ENCODE data around the gene RPTOR. TPM values are rescaled to one million over a fixed set of nuclear protein-coding genes. Genes with fewer than 3 reads are reported as not detected.

Gene RPTOR
- total and polyA plus RNA-seq, 10 of the 15 experiments (the other 5 are each of a cell fraction or from before 2014, with no cell fraction given), result 0.18 to 32.1 (median 7.8) TPM

- DNase-seq (ENCODE audit: low read depth, low spot score), result no peak
- WGBS (ENCODE audit: insufficient coverage, insufficient replicate concordance, low lambda C conversion rate, missing lambda C conversion rate), result 61% methylated on average over 5 of the region's 5 CpGs
- H3K27me3 ChIP-seq (replicated peaks in 1 of 2; ENCODE audit: control insufficient read depth in 2 of 2, insufficient read depth in 2 of 2, low read length in 1 of 2), result no peaks in the 10 kb centered on the region
- ATAC-seq, result no peak
- in situ Hi-C loops (cut with MboI), result no loop called here
- no peaks in the 10 kb centered on the region for H3K9me3 ChIP-seq (replicated peaks; ENCODE audit: control insufficient read depth, insufficient read depth, low read length)
- no TSS peak for BruUV-seq (replicated peaks)
- H4K20me1 ChIP-seq (ENCODE audit: control insufficient read depth, insufficient read depth), result no peaks in the 10 kb centered on the region
- TF ChIP-seq GABPA (IDR thresholded peaks at IDR 0.05; ENCODE audit: low read depth) (no peak), PAX5 (IDR thresholded peaks at IDR 0.05; ENCODE audit: borderline replicate concordance, low read depth, low read length) (no peak), TAF1 (IDR thresholded peaks at IDR 0.05; ENCODE audit: borderline replicate concordance, low read depth, low read length) (no peak), SREBF2 (IDR thresholded peaks at IDR 0.05; ENCODE audit: low read length) (no peak), CTCF (IDR thresholded peaks at IDR 0.05 in 2 of 3, conservative IDR thresholded peaks at IDR 0.05 in 1 of 3; ENCODE audit: control insufficient read depth in 2 of 3, extremely low read depth in 1 of 3, insufficient read depth in 1 of 3, low read depth in 3 of 3, low read length in 3 of 3) (no peak), ZZZ3 (IDR thresholded peaks at IDR 0.05; ENCODE audit: control insufficient read depth, insufficient read length, low read depth) (no peak), CUX1 (IDR thresholded peaks at IDR 0.05; ENCODE audit: insufficient replicate concordance, low read depth, low read length) (no peak), SIX5 (IDR thresholded peaks at IDR 0.05; ENCODE audit: low read depth, low read length, severe bottlenecking) (no peak), CBFB (IDR thresholded peaks at IDR 0.05; ENCODE audit: low read depth) (no peak), HDAC6 (IDR thresholded peaks at IDR 0.05; ENCODE audit: unreplicated experiment) (no peak), E2F4 (IDR thresholded peaks at IDR 0.05; ENCODE audit: low read depth, low read length) (no peak), ZBED1 (IDR thresholded peaks at IDR 0.05; ENCODE audit: borderline replicate concordance) (no peak), ZNF217 (IDR thresholded peaks at IDR 0.05) (no peak), ZNF24 (IDR thresholded peaks at IDR 0.05) (no peak)
- H3K4me1 ChIP-seq (ENCODE audit: control insufficient read depth, insufficient read depth, low read length), result no peaks in the 10 kb centered on the region
- no peak overlapping the region for H3K4me3 ChIP-seq
- no peak overlapping the region for H3K9ac ChIP-seq (ENCODE audit: control insufficient read depth, insufficient read depth, low read length)
- FAIRE-seq, result no peak
- ChIA-PET SMC1A (ENCODE audit: uncharacterized antibody, unreplicated experiment) (no interaction called here), POLR2A (no interaction called here), RAD21 (ENCODE audit: unreplicated experiment) (no interaction called here), CTCF (no interaction called here)
- no peak overlapping the region for H2AFZ ChIP-seq (ENCODE audit: control insufficient read depth, low read depth, low read length)
- H3K79me2 ChIP-seq (ENCODE audit: control insufficient read depth, insufficient read depth, low read length), result no peaks in the 10 kb centered on the region
- intact Hi-C loops (cut with micrococcal nuclease; ENCODE audit: unreplicated experiment), result no loop called here
- no peaks in the 10 kb centered on the region for H3K36me3 ChIP-seq (ENCODE audit: control insufficient read depth in 2 of 2, insufficient read depth in 2 of 2, low read length in 1 of 2)
- H3K4me2 ChIP-seq (ENCODE audit: control insufficient read depth, insufficient read depth), result no peak overlapping the region
- H3K27ac ChIP-seq (ENCODE audit: control insufficient read depth, insufficient read depth), result no peak overlapping the region
Observed at GRCh38 chr17:80868022-80868609, 323.5 kb downstream of the RPTOR start.
